K562 (cell line): ENCODE measurements around the gene TMEM167A. TPM values are rescaled to one million over a fixed set of nuclear protein-coding genes. Genes with fewer than 3 reads are reported as not detected.

Experiments
- ATAC-seq: fragments of 200-7000 bp; cut with Tn5 transposase; 3 replicates; pipeline ENCODE4 v1.9.1; 2020; ENCODE audit warnings: moderate library complexity
- BruUV-seq: library from RNA; stranded (reverse); fragments of 400-500 nt; replicated peaks from 2 replicates; lab custom pipeline; 2021; lab: Mats Ljungman, UMichigan
- CTCF ChIA-PET: fragments of 300-600 bp; formaldehyde crosslinking; extraction: SDS; loops from one replicate; lab custom pipeline; 2021; ENCODE audit warnings: low intra/inter-chr PET ratio; lab: Yijun Ruan, JAX
- POLR2A ChIA-PET: fragments of 300-600, 350-650 bp; sonication (Branson Sonifier 250); formaldehyde crosslinking; extraction: SDS; loops from one replicate; lab custom pipeline; 2021; ENCODE audit warnings: antibody characterized with exemption, inconsistent platforms; lab: Yijun Ruan, JAX
- DNase-seq, 4 experiments: peaks; one replicate each; pipeline versions ENCODE4 v3.0.0 to v3.0.0-alpha.2; 2011 to 2018; ENCODE audit warnings: low spot score in 3 of 4, mixed read lengths in 3 of 4; ENCODE audit errors: extremely low read depth in 1 of 4
- FAIRE-seq: peaks from 2 replicates; lab custom pipeline; 2011; peaks lifted over from hg19 to GRCh38; lab: Jason Lieb, UNC
- H2AFZ ChIP-seq: 2 replicates; pipeline ENCODE4 v1.6.0; 2011; ENCODE audit warnings: low read depth, low read length, control low read depth, inconsistent platforms
- H3K27ac ChIP-seq: fragments of 200-600 bp; 3 replicates; pipeline ENCODE4 v1.8.0; 2011; ENCODE audit warnings: low read depth, mild to moderate bottlenecking, control low read depth, inconsistent platforms, low read length, moderate library complexity, mixed read lengths; ENCODE audit errors: extremely low read depth
- H3K27me3 ChIP-seq, 2 experiments: fragments of 300-600 bp in 1 of 2; 2 replicates in 1 of 2; 3 replicates in 1 of 2; pipeline versions ENCODE4 v1.6.0 to v1.8.0; 2011; ENCODE audit warnings: inconsistent platforms in 2 of 2, low read length in 2 of 2, mild to moderate bottlenecking in 1 of 2, mixed read lengths in 1 of 2, moderate library complexity in 1 of 2; ENCODE audit not compliant: control insufficient read depth in 2 of 2, insufficient read depth in 2 of 2
- H3K36me3 ChIP-seq: fragments of 300-600 bp; 3 replicates; pipeline ENCODE4 v1.8.0; 2011; ENCODE audit warnings: mild to moderate bottlenecking, low read length, inconsistent platforms; ENCODE audit not compliant: control insufficient read depth, insufficient read depth
- H3K4me1 ChIP-seq, 2 experiments: fragments of 200-600 bp in 1 of 2; replicated peaks in 1 of 2; 2 replicates in 1 of 2; 3 replicates in 1 of 2; pipeline versions ENCODE4 v1.5.1 to v1.8.0; 2011; ENCODE audit warnings: inconsistent platforms in 2 of 2, low read length in 2 of 2, mild to moderate bottlenecking in 1 of 2, mixed read lengths in 1 of 2, moderate library complexity in 1 of 2; ENCODE audit not compliant: control insufficient read depth in 2 of 2, insufficient read depth in 2 of 2
- H3K4me2 ChIP-seq: 2 replicates; pipeline ENCODE4 v1.6.1; 2011; ENCODE audit warnings: low read length, control low read depth, inconsistent platforms, mixed read lengths; ENCODE audit not compliant: insufficient read depth
- H3K4me3 ChIP-seq: fragments of 200-600 bp; sonication (generic), shearing (Covaris generic); 2 replicates; pipeline ENCODE4 v1.5.1; 2016; ENCODE audit warnings: control low read depth, inconsistent platforms
- H3K79me2 ChIP-seq: fragments of 200-600 bp; 3 replicates; pipeline ENCODE4 v1.8.0; 2011; ENCODE audit warnings: low read length, inconsistent platforms; ENCODE audit not compliant: control insufficient read depth, insufficient read depth
- H3K9ac ChIP-seq, 2 experiments: 2 replicates each; pipeline versions ENCODE4 v1.6.0 to v1.6.1; 2011; ENCODE audit warnings: low read depth in 2 of 2, low read length in 2 of 2, control low read depth in 1 of 2, inconsistent platforms in 1 of 2, mild to moderate bottlenecking in 1 of 2, mixed read lengths in 1 of 2; ENCODE audit not compliant: insufficient read depth in 1 of 2
- H3K9me1 ChIP-seq: one replicate; pipeline ENCODE4 v1.6.0; 2011; ENCODE audit warnings: inconsistent platforms, mild to moderate bottlenecking, low read length, moderate library complexity; ENCODE audit not compliant: control insufficient read depth, insufficient read depth
- H3K9me3 ChIP-seq: replicated peaks from 2 replicates; pipeline ENCODE4 v1.5.1; 2011; ENCODE audit warnings: low read depth, low read length, inconsistent platforms; ENCODE audit not compliant: control insufficient read depth, insufficient read depth
- H4K20me1 ChIP-seq: replicated peaks from 2 replicates; pipeline ENCODE4 v1.6.1; 2011; ENCODE audit warnings: low read length, inconsistent platforms, mixed read lengths; ENCODE audit not compliant: control insufficient read depth, insufficient read depth
- BRF1 ChIP-seq: IDR thresholded peaks from 3 replicates; pipeline ENCODE4 v1.6.1; 2011; ENCODE audit warnings: borderline replicate concordance, mild to moderate bottlenecking; ENCODE audit not compliant: insufficient read length; ENCODE audit errors: extremely low read depth
- whole genome bisulfite sequencing: fragments of 100-300 bp; shearing (Covaris generic); methylation state at CpG from one replicate; pipeline ENCODE4 v1.1.6; 2016; ENCODE audit warnings: low coverage, mixed read lengths; ENCODE audit not compliant: insufficient coverage; ENCODE audit errors: missing lambda C conversion rate; 5-methylcytosine and 5-hydroxymethylcytosine counted together
- in situ Hi-C: fragments of 300-500 bp; cut with MboI; formaldehyde crosslinking; loops from 4 replicates; pipeline ENCODE4 v1.15.0; 2018; ENCODE audit warnings: inconsistent platforms, mixed read lengths
- intact Hi-C: fragments of 100-400 bp; cut with micrococcal nuclease; formaldehyde crosslinking; loops from 2 replicates; pipeline ENCODE4 v1.14.2; 2022
- polyA plus RNA-seq, 8 experiments: library from polyadenylated mRNA; depleted of rRNA in 4 of 8; stranded (reverse) in 5 of 8; unstranded in 3 of 8; fragments of >200 nt; fragmentation: Nextera tagmentation in 2 of 8; fragmentation: Illumina TruSeq in 1 of 8; extraction: Ambion mirVana in 2 of 8; extraction: Trizol in 1 of 8; gene quantifications; 2 replicates each; pipeline versions ENCODE4 v1.2.1 to v1.2.3, GENCODE V29; 2011 to 2014; ENCODE audit warnings: inconsistent platforms in 1 of 8, missing spikeins in 1 of 8
- total RNA-seq, 7 experiments: library from RNA; depleted of rRNA in 6 of 7; stranded (reverse); fragments of >200 nt in 6 of 7; fragmentation: Illumina TruSeq in 2 of 7; extraction: Trizol in 2 of 7; gene quantifications; 2 replicates each; pipeline versions ENCODE4 v1.2.1 to v1.2.3, GENCODE V29; 2011 to 2021; ENCODE audit warnings: low replicate concordance in 1 of 7
- TF ChIP-seq, protein P1 (sequence below), 2 experiments: fragments of 450-650 bp; formaldehyde crosslinking in 1 of 2; IDR thresholded peaks; 2 replicates each; pipeline versions ENCODE4 v1.4.0 to v1.6.1; 2014 to 2020; ENCODE audit warnings: mild to moderate bottlenecking in 2 of 2, borderline replicate concordance in 1 of 2, low read depth in 1 of 2

TMEM167A gene
- total and polyA plus RNA-seq, 9 of the 15 experiments (the other 6 are each of a cell fraction or from before 2014, with no cell fraction given), result 35.3 to 458 (median 110) TPM

- POLR2A ChIA-PET, result no interaction called here
- FAIRE-seq (no peak), ATAC-seq (peak; percentile 48), DNase-seq (no peak)
- Histone ChIP-seq H3K9me3 (no peaks in the 10 kb centered on the region; the same call in 1 of the 2 replicates), H3K4me2 (no peak overlapping the region), H3K9ac (no peak overlapping the region), H3K79me2 (no peaks in the 10 kb centered on the region), H3K9me1 (no peaks in the 10 kb centered on the region), H4K20me1 (no peaks in the 10 kb centered on the region), H3K27me3 (no peaks in the 10 kb centered on the region), H3K4me1 (peaks cover 4 to 16% of the 10 kb centered on the region in 2 experiments; a peak in 4 of 5 replicates), H3K36me3 (no peaks in the 10 kb centered on the region), H2AFZ (no peak overlapping the region), H3K4me3 (no peak overlapping the region), H3K27ac (no peak overlapping the region)
- WGBS, result 72% methylated on average over 3 of the region's 3 CpGs
- in situ Hi-C loops (no loop called here), intact Hi-C loops (no loop called here)
- no peak for TF ChIP-seq BRF1
- TF ChIP-seq, protein P1, sequence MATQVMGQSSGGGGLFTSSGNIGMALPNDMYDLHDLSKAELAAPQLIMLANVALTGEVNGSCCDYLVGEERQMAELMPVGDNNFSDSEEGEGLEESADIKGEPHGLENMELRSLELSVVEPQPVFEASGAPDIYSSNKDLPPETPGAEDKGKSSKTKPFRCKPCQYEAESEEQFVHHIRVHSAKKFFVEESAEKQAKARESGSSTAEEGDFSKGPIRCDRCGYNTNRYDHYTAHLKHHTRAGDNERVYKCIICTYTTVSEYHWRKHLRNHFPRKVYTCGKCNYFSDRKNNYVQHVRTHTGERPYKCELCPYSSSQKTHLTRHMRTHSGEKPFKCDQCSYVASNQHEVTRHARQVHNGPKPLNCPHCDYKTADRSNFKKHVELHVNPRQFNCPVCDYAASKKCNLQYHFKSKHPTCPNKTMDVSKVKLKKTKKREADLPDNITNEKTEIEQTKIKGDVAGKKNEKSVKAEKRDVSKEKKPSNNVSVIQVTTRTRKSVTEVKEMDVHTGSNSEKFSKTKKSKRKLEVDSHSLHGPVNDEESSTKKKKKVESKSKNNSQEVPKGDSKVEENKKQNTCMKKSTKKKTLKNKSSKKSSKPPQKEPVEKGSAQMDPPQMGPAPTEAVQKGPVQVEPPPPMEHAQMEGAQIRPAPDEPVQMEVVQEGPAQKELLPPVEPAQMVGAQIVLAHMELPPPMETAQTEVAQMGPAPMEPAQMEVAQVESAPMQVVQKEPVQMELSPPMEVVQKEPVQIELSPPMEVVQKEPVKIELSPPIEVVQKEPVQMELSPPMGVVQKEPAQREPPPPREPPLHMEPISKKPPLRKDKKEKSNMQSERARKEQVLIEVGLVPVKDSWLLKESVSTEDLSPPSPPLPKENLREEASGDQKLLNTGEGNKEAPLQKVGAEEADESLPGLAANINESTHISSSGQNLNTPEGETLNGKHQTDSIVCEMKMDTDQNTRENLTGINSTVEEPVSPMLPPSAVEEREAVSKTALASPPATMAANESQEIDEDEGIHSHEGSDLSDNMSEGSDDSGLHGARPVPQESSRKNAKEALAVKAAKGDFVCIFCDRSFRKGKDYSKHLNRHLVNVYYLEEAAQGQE (IDR thresholded peaks at IDR 0.05; ENCODE audit: borderline replicate concordance), result peak; percentile 28; the same call in 1 of the 2 replicates
- TF ChIP-seq, protein P1 (CRISPR knock-in tag; IDR thresholded peaks at IDR 0.05; ENCODE audit: low read depth), result no peak
- BruUV-seq, result no TSS peak
- CTCF ChIA-PET, result no interaction called here
Observed at GRCh38 chr5:83095163-83095956, 18.2 kb upstream of the TMEM167A start.
